ENCODE data around the gene CYTH1. TPM values are rescaled to one million over a fixed set of nuclear protein-coding genes. Genes with fewer than 3 reads are reported as not detected.
A peak's percentile ranks its signal among the peaks of the same experiment; 100 is the strongest.

Gene CYTH1
- total and polyA plus RNA-seq, 5 donors from 2014 or later = 202 to 487 (median 206) TPM

- ATAC-seq (ENCODE audit: low read depth in 2 of 2) = no peak
- Mint-ChIP-seq H3K36me3 (peaks cover 17% of the 10 kb centered on the region), H3K4me1 (peaks cover 33 to 93% (median 79%) of the 10 kb centered on the region in 4 donors), H3K27me3 (no peaks in the 10 kb centered on the region), H3K9me3 (no peaks in the 10 kb centered on the region), H3K27ac (peak overlapping the region; percentile 63 to 93 (median 84)), H3K4me3 (peak overlapping the region; percentile 72 to 86 (median 78))
- H3K36me3 ChIP-seq (ENCODE audit: control insufficient read depth, insufficient read depth, low read length) = peaks cover 29% of the 10 kb centered on the region
- DNase-seq = no peak
- H3K27ac ChIP-seq (ENCODE audit: insufficient read depth, low read length, poor library complexity, severe bottlenecking) = peak overlapping the region; percentile 60
- H3K27me3 ChIP-seq (ENCODE audit: control insufficient read depth, insufficient read depth, low read length) = no peaks in the 10 kb centered on the region
- H3K9me3 ChIP-seq (ENCODE audit: control insufficient read depth in 2 of 2, low read length in 2 of 2) = no peaks in the 10 kb centered on the region
- peak overlapping the region; percentile 70 for H3K4me3 ChIP-seq (ENCODE audit: low read depth, low read length)
- H3K4me1 ChIP-seq (ENCODE audit: control insufficient read depth, insufficient read depth, low read length, poor library complexity, severe bottlenecking) = peaks cover 99% of the 10 kb centered on the region
Measured at GRCh38 chr17:78724999-78725398, 57.1 kb downstream of the CYTH1 start.

DNA sequence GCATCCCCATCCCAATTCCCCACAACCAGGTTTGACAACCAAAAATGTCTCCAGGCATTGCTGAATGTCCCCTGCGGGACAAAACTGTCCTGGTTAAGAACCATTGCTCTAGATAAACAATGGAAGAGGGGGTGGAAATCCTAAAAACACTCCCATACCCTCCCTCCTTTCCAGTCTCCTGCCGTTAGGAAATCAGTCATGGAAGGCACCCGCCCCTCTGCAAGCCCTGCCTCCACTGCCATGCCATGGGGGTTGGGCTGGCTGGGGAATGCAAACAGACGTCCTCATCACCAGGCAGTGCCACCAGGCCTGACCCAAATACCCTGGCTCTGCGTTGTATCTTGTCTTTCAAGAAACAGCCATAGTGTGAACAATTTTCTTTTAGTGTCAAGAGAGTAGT, 57.5 kb downstream of the CYTH1 start:
- H3K36me3 Mint-ChIP-seq = peaks cover 17% of the 10 kb centered on the region
- peak overlapping the region in 3 of 4 donors; percentile 72 to 83 (median 74) for H3K4me3 Mint-ChIP-seq
- Histone ChIP-seq H3K36me3 (ENCODE audit: control insufficient read depth, insufficient read depth, low read length) (peaks cover 29% of the 10 kb centered on the region), H3K4me3 (ENCODE audit: low read depth, low read length) (peak overlapping the region; percentile 70), H3K9me3 (ENCODE audit: control insufficient read depth in 2 of 2, low read length in 2 of 2) (no peaks in the 10 kb centered on the region), H3K27me3 (ENCODE audit: control insufficient read depth, insufficient read depth, low read length) (no peaks in the 10 kb centered on the region), H3K27ac (ENCODE audit: insufficient read depth, low read length, poor library complexity, severe bottlenecking) (no peak overlapping the region), H3K4me1 (ENCODE audit: control insufficient read depth, insufficient read depth, low read length, poor library complexity, severe bottlenecking) (peaks cover 99% of the 10 kb centered on the region)
- no peak for ATAC-seq (ENCODE audit: low read depth in 2 of 2)
- H3K4me1 Mint-ChIP-seq = peaks cover 30 to 93% (median 79%) of the 10 kb centered on the region in 4 donors
- H3K27ac Mint-ChIP-seq = peak overlapping the region; percentile 57 to 84 (median 63)
- no peaks in the 10 kb centered on the region for H3K9me3 Mint-ChIP-seq
- H3K27me3 Mint-ChIP-seq = no peaks in the 10 kb centered on the region
- no peak for DNase-seq

- no peak for DNase-seq
- peak overlapping the region; percentile 63 to 91 (median 84) for H3K27ac Mint-ChIP-seq
- peaks cover 17% of the 10 kb centered on the region for H3K36me3 Mint-ChIP-seq
- H3K9me3 Mint-ChIP-seq = no peaks in the 10 kb centered on the region
- Histone ChIP-seq H3K27me3 (ENCODE audit: control insufficient read depth, insufficient read depth, low read length) (no peaks in the 10 kb centered on the region), H3K27ac (ENCODE audit: insufficient read depth, low read length, poor library complexity, severe bottlenecking) (no peak overlapping the region), H3K4me1 (ENCODE audit: control insufficient read depth, insufficient read depth, low read length, poor library complexity, severe bottlenecking) (peaks cover 99% of the 10 kb centered on the region), H3K4me3 (ENCODE audit: low read depth, low read length) (peak overlapping the region; percentile 70), H3K9me3 (ENCODE audit: control insufficient read depth in 2 of 2, low read length in 2 of 2) (no peaks in the 10 kb centered on the region), H3K36me3 (ENCODE audit: control insufficient read depth, insufficient read depth, low read length) (peaks cover 29% of the 10 kb centered on the region)
- peak overlapping the region; percentile 14 to 83 (median 74) for H3K4me3 Mint-ChIP-seq
- ATAC-seq (ENCODE audit: low read depth in 2 of 2) = no peak
- peaks cover 31 to 93% (median 79%) of the 10 kb centered on the region in 4 donors for H3K4me1 Mint-ChIP-seq
- no peaks in the 10 kb centered on the region for H3K27me3 Mint-ChIP-seq
Measured at GRCh38 chr17:78723957-78724356, 58.1 kb downstream of the CYTH1 start.

GRCh38 chr17:78723001-78723796, 58.9 kb downstream of the CYTH1 start:
- Mint-ChIP-seq H3K9me3 (no peaks in the 10 kb centered on the region), H3K27me3 (no peaks in the 10 kb centered on the region), H3K4me1 (peaks cover 38 to 95% (median 81%) of the 10 kb centered on the region in 4 donors), H3K4me3 (peak overlapping the region; percentile 68 to 83 (median 76)), H3K27ac (peak overlapping the region; percentile 63 to 90 (median 84)), H3K36me3 (peaks cover 17% of the 10 kb centered on the region)
- Histone ChIP-seq H3K27me3 (ENCODE audit: control insufficient read depth, insufficient read depth, low read length) (no peaks in the 10 kb centered on the region), H3K4me1 (ENCODE audit: control insufficient read depth, insufficient read depth, low read length, poor library complexity, severe bottlenecking) (peaks cover 99% of the 10 kb centered on the region), H3K36me3 (ENCODE audit: control insufficient read depth, insufficient read depth, low read length) (peaks cover 29% of the 10 kb centered on the region), H3K27ac (ENCODE audit: insufficient read depth, low read length, poor library complexity, severe bottlenecking) (peak overlapping the region; percentile 60), H3K4me3 (ENCODE audit: low read depth, low read length) (peak overlapping the region; percentile 41), H3K9me3 (ENCODE audit: control insufficient read depth in 2 of 2, low read length in 2 of 2) (no peaks in the 10 kb centered on the region)
- ATAC-seq (ENCODE audit: low read depth in 2 of 2) (no peak), DNase-seq (no peak)

GRCh38 chr17:78722246-78722761, 59.8 kb downstream of the CYTH1 start:
- H3K4me3 Mint-ChIP-seq = peak overlapping the region; percentile 28 to 85 (median 66)
- peak in 1 of 2 donors; percentile 15 for ATAC-seq (ENCODE audit: low read depth in 2 of 2)

GRCh38 chr17:78719630-78720298, 62.3 kb downstream of the CYTH1 start:
- no peaks in the 10 kb centered on the region for H3K9me3 Mint-ChIP-seq
- peak overlapping the region; percentile 28 to 61 (median 56) for H3K27ac Mint-ChIP-seq
- peak overlapping the region; percentile 44 for H3K27ac ChIP-seq (ENCODE audit: insufficient read depth, low read length, poor library complexity, severe bottlenecking)
- H3K4me3 Mint-ChIP-seq = peak overlapping the region; percentile 62 to 80 (median 76)
- no peaks in the 10 kb centered on the region for H3K27me3 Mint-ChIP-seq
- peaks cover 99% of the 10 kb centered on the region for H3K4me1 ChIP-seq (ENCODE audit: control insufficient read depth, insufficient read depth, low read length, poor library complexity, severe bottlenecking)
- H3K9me3 ChIP-seq (ENCODE audit: control insufficient read depth in 2 of 2, low read length in 2 of 2) = no peaks in the 10 kb centered on the region
- peaks cover 14% of the 10 kb centered on the region for H3K36me3 ChIP-seq (ENCODE audit: control insufficient read depth, insufficient read depth, low read length)
- ATAC-seq (ENCODE audit: low read depth in 2 of 2) (no peak), DNase-seq (no peak)
- H3K36me3 Mint-ChIP-seq = peaks cover 8% of the 10 kb centered on the region
- peak overlapping the region; percentile 16 for H3K4me3 ChIP-seq (ENCODE audit: low read depth, low read length)
- H3K27me3 ChIP-seq (ENCODE audit: control insufficient read depth, insufficient read depth, low read length) = no peaks in the 10 kb centered on the region
- peaks cover 38 to 95% (median 82%) of the 10 kb centered on the region in 4 donors for H3K4me1 Mint-ChIP-seq

More at GRCh38 chr17:78722246-78722761, 59.8 kb downstream of the CYTH1 start:
- Histone ChIP-seq H3K4me1 (ENCODE audit: control insufficient read depth, insufficient read depth, low read length, poor library complexity, severe bottlenecking) (peaks cover 99% of the 10 kb centered on the region), H3K27me3 (ENCODE audit: control insufficient read depth, insufficient read depth, low read length) (no peaks in the 10 kb centered on the region), H3K4me3 (ENCODE audit: low read depth, low read length) (peak overlapping the region; percentile 41), H3K9me3 (ENCODE audit: control insufficient read depth in 2 of 2, low read length in 2 of 2) (no peaks in the 10 kb centered on the region), H3K36me3 (ENCODE audit: control insufficient read depth, insufficient read depth, low read length) (peaks cover 24% of the 10 kb centered on the region), H3K27ac (ENCODE audit: insufficient read depth, low read length, poor library complexity, severe bottlenecking) (peak overlapping the region; percentile 60)
- Mint-ChIP-seq H3K27ac (peak overlapping the region; percentile 3 to 90 (median 84)), H3K27me3 (no peaks in the 10 kb centered on the region), H3K9me3 (no peaks in the 10 kb centered on the region), H3K4me1 (peaks cover 47 to 95% (median 82%) of the 10 kb centered on the region in 4 donors), H3K36me3 (peaks cover 17% of the 10 kb centered on the region)
- DNase-seq = peak in 1 of 3 donors; percentile 37

DNA sequence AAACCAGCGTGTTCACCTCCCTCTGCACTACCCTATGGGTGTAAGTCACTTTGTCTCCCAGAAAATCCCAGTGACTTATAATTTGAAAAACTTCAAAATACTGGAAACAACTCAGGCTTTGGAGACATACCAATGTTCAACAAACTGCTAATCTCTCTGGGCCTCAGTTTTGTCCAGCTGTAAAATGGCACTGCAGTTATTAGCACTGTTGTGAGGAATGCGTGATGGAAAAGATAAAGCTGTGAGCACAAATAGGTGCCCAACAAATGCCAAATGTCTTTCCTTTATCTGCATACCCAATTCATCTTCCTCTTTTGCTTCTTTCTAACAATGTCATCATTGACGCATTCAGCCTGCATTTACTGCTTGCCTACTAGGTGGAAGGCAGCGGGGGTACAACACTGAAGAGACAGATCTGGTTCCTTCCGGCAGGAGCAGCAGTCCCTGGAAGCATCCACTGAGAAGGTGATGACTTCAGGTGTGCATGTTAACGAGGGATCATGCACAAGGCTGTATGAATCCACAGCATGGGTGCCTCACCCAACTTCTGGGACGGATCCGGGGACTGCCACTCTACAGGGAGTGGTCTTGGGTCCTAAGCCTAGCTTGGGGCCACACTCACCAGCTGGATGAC, 63.4 kb downstream of the CYTH1 start:
- peaks cover 9% of the 10 kb centered on the region for H3K36me3 ChIP-seq (ENCODE audit: control insufficient read depth, insufficient read depth, low read length)
- no peaks in the 10 kb centered on the region for H3K27me3 ChIP-seq (ENCODE audit: control insufficient read depth, insufficient read depth, low read length)
- H3K27me3 Mint-ChIP-seq = no peaks in the 10 kb centered on the region
- peak overlapping the region in 2 of 3 donors; percentile 61 to 86 for H3K27ac Mint-ChIP-seq
- H3K9me3 ChIP-seq (ENCODE audit: control insufficient read depth in 2 of 2, low read length in 2 of 2) = no peaks in the 10 kb centered on the region
- peaks cover 36 to 91% (median 79%) of the 10 kb centered on the region in 4 donors for H3K4me1 Mint-ChIP-seq
- peak overlapping the region; percentile 16 for H3K4me3 ChIP-seq (ENCODE audit: low read depth, low read length)
- peaks cover 98% of the 10 kb centered on the region for H3K4me1 ChIP-seq (ENCODE audit: control insufficient read depth, insufficient read depth, low read length, poor library complexity, severe bottlenecking)
- no peaks in the 10 kb centered on the region for H3K9me3 Mint-ChIP-seq
- DNase-seq (no peak), ATAC-seq (ENCODE audit: low read depth in 2 of 2) (peak in 1 of 2 donors; percentile 5)
- H3K4me3 Mint-ChIP-seq = peak overlapping the region; percentile 62 to 83 (median 78)
- peak overlapping the region; percentile 44 for H3K27ac ChIP-seq (ENCODE audit: insufficient read depth, low read length, poor library complexity, severe bottlenecking)
- peaks cover 8% of the 10 kb centered on the region for H3K36me3 Mint-ChIP-seq
